Right renal cortex interstitium (tissue), 3 donors: ENCODE data around the gene ELMO3. TPM values are rescaled to one million over a fixed set of nuclear protein-coding genes. Genes with fewer than 3 reads are reported as not detected.

Experiments
- DNase-seq, 3 donors: peaks; one replicate each; pipeline ENCODE4 v3.0.0-alpha.2; 2013; ENCODE audit warnings: low read depth in 3 of 3, low spot score in 2 of 3
- polyA plus RNA-seq, 3 donors: library from polyadenylated mRNA; unstranded; fragments of 120-200 nt; gene quantifications; one replicate each; pipeline ENCODE4 v1.2.1, GENCODE V29; 2013; ENCODE audit not compliant: insufficient read length in 3 of 3

Gene ELMO3, protein sequence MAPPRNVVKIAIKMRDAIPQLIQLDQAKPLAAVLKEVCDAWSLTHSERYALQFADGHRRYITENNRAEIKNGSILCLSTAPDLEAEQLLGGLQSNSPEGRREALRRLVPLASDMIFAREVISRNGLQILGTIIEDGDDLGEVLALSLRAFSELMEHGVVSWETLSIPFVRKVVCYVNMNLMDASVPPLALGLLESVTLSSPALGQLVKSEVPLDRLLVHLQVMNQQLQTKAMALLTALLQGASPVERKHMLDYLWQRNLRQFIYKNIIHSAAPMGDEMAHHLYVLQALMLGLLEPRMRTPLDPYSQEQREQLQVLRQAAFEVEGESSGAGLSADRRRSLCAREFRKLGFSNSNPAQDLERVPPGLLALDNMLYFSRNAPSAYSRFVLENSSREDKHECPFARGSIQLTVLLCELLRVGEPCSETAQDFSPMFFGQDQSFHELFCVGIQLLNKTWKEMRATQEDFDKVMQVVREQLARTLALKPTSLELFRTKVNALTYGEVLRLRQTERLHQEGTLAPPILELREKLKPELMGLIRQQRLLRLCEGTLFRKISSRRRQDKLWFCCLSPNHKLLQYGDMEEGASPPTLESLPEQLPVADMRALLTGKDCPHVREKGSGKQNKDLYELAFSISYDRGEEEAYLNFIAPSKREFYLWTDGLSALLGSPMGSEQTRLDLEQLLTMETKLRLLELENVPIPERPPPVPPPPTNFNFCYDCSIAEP
- polyA plus RNA-seq: 1 to 10 TPM; 4.3 to 5.5 (median 4.9) TPM

DNA sequence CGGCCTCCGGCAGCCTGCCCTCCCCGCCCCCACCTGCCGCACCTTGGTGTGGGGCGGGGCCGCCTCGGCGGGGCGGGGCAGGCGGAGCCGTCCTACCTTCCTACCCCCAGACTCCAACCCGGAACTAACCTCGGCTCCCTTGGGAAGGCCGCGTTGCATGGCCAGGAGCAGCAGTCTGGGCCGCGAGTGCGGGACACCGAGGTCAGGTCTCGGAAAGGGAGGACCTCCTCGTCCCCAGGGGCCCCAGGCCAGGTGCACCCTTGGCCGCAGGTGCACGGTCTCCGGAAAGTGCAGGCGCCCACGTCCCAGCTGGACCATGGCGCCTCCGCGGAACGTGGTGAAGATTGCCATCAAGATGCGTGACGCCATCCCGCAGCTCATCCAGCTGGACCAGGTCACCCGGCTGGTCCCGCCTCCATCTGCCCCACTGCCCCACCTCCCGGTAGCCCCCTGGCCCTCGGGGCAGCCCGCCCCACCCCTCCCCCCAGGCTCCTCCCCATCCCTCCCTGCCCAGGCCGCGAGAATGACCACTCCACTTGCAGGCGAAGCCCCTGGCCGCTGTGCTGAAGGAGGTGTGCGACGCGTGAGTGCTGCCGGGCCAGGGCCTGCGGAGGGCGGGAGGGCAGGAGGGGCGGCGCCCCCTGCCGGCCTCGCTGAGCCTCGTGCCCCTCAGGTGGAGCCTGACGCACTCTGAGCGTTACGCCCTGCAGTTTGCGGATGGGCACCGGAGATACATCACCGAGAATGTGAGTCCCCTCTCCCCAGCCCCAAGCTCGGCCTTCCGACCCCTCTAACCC is at the start of gene ELMO3:
ELMO3 (plus strand) TSS at position 121 of the 797 bp plus-strand sequence; CDS start at position 317, 196 bp downstream.
- no peak for DNase-seq

DNA sequence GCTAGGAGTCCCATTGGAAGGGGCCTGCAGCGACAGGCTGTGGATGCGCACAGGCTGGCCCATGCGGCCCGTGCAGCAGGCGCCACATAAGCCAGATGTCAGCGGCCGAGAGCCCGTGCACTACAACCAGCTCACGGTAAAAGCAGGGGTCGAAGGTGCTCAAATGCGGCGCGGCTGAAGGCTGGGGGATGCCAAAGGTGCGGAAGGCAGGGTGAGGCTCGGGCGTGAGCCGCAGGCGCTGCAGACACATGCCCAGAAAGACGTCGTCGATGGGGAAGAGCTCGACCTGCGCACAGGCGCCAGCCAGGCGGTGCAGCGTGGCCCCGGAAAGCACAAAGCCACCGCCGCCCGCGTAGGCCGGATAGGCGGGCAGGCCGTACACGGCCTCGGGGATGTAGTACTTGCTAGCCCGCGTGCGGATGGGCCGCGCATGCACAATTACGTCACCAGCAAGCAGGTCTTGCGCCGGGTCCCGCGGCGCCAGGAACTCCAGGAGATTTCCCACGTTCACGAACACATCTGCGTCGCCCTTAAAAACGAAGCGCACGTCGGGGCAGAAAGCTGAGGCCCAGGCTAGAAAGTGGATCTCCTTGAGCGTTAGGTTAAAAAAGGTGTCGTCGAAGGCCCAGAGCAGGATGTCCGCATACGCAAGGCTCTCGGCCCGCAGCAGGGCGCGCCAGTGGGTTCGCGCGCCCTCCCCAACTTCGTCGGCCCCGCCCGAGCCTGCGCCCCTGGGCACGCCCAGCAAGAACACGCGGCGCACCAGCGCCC is 49.5 kb upstream of the ELMO3 start:
- no peak for DNase-seq

DNA sequence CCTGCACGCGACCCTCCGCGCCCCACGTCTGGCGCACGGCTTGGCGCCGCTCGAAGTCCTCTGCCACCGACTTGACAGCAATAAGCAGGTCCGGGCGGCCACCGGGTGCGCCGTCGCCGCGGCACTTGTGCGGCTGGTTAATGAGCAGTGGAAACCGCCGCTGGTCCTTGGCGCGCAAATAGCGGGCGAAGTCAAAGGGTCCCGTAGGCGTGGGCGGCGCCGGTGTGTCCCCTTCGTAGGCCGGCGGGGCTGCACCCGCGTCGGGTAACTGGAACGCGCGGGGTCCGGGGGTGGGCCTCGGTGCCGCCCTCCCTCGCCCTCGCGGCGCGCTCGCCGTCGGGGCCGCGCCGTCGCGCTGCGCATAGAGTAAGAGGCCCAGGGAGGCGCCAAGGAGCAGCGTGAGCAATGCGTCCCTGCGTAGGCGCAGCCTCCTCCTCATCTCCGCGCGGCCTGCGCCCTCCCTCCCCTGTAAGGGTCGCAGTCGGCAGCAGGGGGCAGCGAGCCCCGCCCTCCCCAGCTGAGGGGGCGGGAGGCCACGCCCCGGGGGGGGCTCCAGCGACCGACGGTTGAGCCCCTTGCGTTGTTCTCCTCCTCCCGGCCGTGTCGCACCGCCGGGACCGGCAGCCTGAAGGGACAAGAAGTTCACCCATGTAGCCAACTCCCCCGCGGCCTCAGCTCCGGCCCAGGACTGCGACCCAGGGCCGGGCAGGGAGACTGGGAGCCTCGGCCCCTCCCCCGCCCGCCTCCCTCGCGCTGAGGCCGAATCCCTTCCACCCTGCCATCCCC is 48.7 kb upstream of the ELMO3 start:
- no peak for DNase-seq

DNA sequence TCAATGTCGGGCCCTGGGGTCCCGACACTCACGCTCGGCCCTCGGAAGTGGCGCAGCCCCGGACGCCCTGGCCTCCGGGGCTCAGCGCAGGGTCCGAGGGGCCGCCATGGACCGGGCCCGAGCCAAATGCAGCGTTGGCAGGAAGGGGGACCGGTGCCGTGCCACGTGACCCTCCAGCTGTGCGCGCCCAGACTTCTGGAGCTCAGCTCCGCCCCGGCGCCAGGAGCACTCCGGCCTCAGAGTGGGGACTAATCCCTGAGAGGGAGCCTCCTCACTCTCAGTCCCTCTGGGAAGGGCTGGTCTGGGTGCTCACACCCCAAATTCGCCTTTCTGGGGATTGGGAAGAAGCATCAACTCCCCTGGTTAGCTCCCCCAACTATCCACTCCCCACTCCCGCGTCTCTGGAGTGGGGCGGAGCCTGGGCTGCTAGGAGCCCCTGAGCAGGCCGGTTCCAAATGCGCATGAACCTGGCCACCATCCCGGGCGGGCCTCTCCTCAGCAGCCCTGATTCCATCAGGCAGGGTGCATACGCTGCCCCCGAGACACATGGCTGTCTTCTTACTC is 48.0 kb upstream of the ELMO3 start, which contains the start of gene B3GNT9:
B3GNT9 (minus strand) TSS at position 166 of the 564 bp plus-strand sequence. CDS start 513 bp downstream, outside the sequence.
- no peak for DNase-seq

DNA sequence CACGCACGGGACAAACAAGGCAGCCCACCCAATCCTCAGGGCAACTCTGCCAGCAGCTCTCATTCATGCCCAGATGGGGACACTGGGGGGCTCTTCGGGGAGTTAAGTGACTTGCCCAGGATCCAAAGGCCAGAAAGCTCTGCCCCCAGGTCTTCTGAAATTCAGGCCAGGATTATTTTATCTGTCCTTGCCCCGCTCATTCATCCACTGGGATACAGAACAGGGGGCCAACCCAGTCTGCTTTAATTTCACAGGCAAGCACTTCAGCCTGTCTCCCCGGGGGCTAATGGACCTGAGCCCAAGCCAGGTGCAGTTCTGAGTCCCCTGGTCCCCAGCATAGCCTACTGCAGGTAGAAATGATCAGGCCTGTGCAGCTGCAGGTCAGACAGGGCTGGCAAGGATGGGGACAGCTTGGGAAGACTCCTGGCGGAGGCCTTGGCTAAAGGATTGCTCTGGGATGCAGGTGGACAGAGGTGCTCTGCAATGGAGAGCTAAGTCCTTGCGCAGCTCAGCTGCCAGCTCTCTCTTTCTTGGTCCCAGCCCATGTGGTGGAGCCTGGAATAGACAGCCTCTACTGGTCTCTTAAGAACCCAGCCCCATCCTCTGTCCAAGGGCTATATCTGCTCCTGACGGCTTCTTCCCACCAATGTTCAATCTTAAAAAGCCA is 47.4 kb upstream of the ELMO3 start:
- no peak for DNase-seq

DNA sequence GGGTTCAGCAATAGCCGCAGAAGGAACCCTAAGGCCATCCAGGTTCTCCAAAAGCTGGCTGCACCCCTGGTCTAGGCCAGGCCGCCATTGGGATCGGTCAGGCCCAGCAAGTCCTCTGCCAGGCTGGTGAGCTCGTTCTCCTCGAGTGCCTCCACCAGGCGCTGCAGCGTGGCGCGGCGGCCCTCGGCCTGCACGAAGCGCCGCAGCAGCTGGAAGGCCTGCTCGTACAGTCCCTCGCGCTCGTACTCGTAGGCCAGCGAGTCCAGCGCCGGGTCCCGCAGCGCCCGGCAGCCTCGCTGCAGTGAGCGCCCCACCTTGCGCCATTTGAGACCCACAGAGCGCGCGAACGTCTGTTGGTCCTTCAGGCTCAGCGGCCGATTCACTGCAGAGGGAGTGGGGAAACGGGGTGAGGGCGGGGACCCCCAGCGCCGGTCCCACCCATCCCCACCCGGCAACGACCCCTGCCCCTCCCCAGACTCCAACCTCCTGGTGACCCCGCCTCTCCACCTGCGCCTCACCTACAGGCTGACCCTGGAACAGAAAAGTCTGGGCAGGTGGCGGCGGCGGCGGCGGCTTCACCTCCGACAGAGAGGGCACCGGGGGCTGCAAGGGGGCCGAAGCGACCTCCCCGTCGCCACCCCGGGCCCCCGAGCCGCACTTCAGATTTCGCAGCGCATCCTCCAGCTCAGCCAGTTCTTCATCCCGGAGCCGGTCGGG is 44.2 kb upstream of the ELMO3 start:
- no peak for DNase-seq

DNA sequence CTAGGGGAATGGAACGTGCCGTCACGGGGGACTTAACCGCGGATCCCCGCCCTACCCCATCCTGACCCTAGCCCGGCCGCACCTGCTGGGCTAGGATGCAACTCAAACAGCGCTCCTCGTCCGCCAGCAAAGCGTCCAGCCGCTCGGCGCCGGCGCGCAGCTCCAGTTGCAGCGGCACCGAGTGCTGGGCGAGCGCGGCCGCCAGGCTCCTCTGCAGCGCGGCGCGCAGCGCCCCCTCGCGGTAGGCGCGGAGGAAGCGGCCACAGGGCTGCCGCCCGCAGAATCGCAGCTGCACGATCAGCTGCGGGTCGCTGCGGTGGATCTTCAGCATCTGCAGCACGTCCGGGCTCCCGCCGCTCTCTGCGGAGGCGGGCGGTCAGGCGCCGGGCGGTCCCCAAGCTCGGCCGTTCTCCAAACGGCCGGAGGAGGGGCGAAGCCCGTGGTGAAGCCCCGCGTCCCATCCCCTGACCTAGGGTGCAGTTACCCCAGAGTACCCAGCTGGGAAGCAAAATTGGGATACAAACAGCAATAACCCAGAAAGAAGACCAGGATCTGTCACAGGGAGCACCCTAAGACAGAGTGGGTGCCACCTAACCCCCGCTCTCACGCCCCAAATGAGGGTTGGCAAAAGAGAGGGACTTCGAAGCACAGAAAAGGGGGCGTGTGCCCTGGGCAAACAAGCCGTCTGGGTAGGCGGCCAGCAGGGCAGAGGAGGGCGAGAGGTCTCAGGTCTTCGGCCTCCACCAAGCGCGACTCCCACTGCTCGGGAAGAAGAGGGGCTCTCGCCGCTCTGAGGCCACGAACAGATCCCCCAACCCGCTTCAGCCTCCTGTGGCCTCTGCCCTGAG is 43.4 kb upstream of the ELMO3 start:
- DNase-seq: no peak

DNA sequence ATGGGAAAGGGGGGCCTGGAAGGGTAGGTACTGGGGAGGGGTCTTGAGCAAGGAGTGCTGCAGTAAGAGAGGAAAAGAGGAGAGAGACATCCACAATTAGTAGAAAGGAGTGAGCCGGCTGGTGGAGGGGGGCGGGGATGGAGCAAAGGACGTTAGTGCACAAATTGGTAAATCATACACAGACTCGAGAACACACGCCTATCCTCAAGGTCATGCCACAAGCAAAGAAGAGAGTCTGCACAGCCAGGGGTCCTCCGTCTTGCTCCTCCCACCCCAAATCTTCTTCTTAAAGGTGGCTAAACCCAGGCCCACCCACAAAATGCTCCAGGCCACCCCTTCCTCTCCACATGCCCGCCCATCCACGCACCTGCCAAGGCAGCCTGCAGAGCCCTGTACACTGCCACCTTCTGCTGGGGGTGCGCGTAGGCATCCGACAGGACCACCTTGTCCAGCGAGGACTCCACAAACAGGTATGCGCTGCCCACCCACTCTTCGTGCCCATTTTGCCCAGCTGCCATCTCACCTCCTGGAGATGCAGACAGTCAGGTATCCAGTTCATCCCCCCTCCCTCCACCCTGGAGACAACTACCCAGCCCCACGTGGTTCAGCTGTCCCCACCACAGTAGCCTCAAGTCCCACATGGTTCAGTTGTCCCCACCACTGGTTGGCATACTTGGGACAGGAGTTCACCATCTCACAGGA is 42.6 kb upstream of the ELMO3 start:
- no peak for DNase-seq

DNA sequence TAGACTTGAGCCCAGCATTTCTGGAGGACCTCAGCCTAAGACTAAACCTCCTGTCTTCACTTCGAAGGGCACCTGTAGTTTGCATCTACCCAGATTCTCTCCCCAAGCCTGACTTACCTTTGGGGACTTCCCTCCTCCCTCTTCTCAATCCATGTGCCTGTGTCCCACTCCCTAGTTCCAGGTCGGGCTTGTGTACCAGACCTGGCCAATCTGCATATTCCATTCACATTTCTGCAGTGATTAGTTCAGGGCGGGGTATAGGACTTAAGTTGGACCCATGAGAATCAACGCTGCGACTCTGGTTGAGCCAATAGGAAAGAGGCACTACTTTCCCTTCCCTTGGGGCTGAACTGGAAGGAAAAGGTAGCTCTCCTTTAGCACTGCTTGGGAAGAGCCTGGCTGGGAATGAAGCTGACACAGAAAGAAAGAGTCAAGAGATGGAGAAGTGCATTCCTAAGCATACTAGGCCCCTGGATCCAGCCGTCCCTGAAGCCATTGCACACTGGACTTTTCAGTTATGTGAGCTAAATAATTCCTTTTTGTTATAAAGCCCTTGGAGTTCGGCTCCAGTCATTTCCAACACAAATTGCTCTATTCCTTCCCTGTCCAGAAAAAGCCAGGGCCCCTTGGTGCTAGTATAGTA is 41.7 kb upstream of the ELMO3 start:
- no peak for DNase-seq

DNA sequence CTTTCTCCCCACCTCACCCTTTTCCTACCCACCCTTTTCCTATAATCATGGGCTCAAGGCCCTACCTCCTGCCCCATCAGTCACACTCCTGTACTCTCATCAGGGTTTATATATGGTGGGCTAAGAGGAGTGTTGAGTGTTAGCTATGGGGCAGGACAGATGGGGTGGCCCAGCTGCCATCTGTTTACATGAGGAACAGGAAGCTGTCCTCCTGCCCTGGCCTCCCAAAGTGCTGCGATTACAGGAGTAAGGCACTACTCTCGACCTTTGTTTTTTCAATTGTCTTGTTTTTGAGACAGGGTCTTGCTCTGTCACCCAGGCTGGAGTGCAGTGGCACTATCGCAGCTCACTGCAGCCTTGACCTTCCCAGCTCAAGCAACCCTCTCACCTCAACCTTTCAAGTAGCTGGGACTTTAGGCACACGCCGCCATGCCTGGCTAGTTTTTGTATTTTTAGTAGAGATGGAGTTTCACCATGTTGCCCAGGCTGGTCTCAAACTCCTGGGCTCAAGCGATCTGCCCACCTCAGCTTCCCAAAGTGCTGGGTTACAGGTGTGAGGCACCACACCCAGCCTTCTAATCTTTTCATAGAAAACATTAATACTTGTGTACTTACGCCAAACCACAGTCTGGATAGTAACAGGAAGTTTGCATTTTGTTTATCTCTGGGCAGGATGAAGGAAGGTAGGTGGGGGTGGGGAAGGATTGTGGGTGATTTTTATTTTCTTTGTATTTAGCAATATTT is 40.9 kb upstream of the ELMO3 start:
- no peak for DNase-seq

DNA sequence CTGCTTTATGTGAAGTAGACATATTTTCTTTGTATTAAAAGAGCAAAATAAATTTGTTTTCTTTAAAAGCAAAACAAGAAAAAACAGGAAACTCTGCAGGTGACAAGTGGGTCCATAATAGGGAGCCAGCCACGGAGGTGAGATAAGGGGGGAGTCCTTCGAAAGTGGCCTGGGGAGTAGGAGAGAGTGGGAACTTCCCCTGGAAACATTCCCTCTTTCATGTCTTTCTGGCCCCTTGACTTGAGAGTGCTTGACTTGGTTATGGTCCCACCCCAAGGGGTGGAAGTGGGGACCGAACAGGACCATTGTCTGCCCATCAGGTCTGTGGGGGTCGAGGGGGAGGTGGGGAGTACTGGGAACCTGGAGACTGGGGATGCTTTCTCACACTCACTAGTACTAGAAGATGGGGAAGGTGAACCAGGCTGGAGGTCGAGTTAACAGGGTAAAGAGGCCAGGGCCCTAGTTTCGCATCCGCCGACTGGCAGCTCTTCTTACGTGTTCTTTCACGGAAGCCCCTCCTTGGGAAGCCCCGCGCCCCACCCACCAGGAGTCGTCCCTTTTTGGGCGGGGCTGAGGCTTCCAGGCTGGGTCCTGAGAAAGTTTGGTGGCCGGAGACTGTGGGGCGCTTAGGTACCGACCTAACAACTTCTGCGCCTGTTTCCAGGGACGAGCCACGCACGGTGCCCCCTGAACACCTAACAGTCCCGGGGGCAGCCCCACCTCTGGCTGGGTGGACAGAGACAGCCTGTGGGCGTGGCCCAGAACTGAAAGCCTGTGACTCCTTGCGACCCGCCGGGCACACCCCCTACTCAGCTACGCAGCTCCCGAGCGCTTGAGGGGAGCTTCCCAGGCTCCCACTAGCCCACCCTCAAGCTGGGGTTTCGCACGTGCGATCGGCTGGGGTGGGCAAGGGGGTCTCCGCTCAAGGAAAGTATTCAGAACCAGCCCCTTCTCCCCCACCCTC is 40.0 kb upstream of the ELMO3 start:
- no peak for DNase-seq

DNA sequence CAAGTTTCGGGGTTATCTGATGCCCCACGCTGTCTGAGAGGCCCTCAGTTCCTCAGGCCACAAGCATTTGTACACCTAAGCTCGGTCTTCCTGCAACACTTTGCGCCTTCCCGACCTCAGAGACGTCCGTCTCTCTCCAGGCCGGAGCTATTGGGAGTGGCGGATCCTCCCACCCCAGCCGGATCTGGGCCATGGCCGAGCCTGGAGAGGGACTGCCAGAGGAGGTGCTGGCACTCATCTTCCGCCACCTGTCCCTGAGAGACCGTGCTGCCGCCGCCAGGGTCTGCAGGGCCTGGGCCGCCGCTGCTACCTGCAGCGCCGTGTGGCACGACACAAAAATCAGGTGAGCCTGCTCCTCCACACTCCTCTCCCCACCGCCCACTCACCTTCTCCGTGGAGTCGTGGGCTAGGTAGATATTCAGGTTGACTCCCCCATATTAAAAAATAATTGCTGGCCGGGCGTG is 37.3 kb upstream of the ELMO3 start:
- no peak for DNase-seq

DNA sequence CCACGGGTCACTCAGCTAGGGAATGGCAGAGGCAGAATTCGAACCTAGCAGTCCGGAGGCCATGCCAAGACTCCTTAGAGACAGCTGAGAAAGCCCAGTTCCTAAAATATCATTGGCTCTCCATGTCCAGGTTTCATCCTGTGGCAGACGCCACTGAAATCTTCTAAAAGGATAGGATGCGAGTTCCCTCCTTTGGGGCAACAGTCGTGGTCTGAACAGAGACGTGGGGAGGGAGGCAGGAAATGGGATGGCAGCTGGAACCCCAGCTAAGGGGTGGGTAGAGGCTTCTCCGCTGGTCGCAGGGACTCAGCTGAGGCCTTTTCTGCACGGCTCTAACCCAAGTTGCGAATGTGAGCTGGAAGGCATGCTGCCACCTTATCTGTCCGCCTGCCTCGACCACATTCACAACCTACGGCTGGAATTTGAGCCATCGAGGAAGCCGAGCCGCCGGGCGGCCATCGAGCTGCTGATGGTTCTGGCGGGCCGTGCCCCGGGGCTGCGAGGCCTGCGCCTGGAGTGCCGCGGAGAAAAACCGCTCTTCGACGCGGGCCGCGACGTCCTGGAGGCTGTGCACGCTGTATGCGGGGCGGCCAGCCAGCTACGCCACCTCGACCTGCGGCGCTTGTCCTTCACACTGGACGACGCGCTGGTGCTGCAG is 36.3 kb upstream of the ELMO3 start:
- no peak for DNase-seq
